HG02678 (cell line): ENCODE data around the gene SERPINB10.

Experiments
- ATAC-seq: cut with Tn5 transposase; IDR thresholded peaks from one replicate; pipeline ENCODE4 v1.9.1; 2021; ENCODE audit warnings: mild to moderate bottlenecking, moderate library complexity; ENCODE audit not compliant: unreplicated experiment

SERPINB10 gene, protein sequence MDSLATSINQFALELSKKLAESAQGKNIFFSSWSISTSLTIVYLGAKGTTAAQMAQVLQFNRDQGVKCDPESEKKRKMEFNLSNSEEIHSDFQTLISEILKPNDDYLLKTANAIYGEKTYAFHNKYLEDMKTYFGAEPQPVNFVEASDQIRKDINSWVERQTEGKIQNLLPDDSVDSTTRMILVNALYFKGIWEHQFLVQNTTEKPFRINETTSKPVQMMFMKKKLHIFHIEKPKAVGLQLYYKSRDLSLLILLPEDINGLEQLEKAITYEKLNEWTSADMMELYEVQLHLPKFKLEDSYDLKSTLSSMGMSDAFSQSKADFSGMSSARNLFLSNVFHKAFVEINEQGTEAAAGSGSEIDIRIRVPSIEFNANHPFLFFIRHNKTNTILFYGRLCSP

GRCh38 chr18:63907664-63908063 lies at the start of gene SERPINB10:
TSS of gene SERPINB10 (plus strand) at chr18:63907958. CDS start at chr18:63915511, 7,553 bp downstream.
- ATAC-seq: peak; percentile 59

DNA sequence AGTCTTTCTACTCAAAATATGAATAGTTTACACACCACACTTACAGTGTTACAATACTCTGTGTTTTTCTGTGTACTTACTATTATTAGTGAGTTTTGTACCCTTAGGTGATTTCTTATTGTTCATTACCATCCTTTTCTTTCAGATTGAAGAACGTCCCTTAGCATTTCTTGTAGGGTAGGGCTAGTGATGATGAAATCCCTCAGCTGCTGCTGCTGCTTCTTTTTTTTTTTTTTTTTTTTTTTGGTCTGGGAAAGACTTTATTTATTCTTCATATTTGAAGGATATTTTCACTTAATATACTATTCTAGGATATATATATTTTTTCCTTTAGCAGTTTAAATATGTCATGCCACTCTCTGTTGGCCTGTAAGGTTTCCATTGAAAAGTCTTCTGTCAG lies 49.3 kb upstream of the SERPINB10 start:
- no peak for ATAC-seq

GRCh38 chr18:63859781-63860475 lies 47.8 kb upstream of the SERPINB10 start:
- no peak for ATAC-seq

- no peak for ATAC-seq
These were observed 47.2 kb upstream of the SERPINB10 start for GRCh38 chr18:63860531-63860930.

GRCh38 chr18:63867368-63868125 lies 40.2 kb upstream of the SERPINB10 start:
- ATAC-seq: no peak

DNA sequence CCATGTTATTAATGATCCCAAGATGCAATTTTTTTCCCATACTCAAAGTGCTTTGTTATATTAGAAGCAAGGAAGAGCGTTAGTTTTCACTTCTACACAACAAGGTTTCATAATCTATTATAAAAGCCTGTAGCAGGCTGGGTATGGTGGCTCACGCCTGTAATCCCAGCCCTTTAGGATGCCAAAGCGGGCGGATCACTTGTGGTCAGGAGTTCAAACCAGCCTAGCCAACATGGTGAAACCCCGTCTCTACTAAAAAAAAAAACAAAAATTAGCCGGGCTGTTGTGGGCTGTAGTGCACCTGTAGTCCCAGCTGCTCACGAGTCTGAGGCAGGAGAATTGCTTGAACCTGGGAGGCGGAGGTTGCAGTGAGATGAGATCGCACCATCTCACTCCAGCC lies 39.2 kb upstream of the SERPINB10 start:
- no peak for ATAC-seq

DNA sequence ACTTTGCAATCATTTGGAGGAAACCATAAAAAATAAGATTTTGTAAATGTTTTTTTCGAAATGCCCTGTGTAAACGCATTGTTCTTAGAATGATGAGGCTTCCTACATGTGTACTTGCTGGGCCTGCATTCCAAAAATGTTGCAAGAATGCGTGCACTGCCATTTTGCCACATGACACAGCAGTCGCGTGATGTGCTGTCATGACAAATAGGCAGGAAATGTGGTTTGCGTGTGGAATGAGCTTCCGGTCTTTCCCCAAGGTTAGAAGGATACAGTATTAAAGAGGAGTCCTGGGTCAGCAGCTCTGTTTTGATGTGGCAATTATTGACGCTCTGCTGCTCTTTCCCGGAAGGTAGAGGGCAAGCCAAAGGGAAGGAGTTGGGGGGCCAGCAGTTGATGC lies 38.4 kb upstream of the SERPINB10 start:
- no peak for ATAC-seq

DNA sequence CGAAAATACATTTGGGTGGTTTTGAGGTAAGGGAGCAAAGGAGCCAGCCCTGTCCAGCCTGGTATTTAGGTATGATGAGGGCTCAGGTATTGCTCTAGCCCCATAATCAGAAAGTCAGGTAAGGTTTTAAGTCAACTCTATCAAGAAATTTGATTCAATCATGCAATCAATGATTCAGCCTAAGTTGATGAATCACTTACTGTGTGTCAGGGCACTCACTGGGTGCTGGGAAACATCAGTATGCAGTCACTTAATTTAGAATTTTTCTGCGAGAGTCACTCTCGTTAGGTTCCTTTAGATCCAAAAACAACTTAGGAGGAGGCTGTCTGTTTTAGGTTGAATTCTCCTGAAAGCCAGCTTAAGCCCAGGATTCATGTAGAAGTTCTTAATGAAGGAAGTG lies 37.9 kb upstream of the SERPINB10 start:
- no peak for ATAC-seq

- ATAC-seq: no peak
These were observed 35.9 kb upstream of the SERPINB10 start for GRCh38 chr18:63871836-63872235.

GRCh38 chr18:63872586-63872985 lies 35.2 kb upstream of the SERPINB10 start:
- no peak for ATAC-seq

- no peak for ATAC-seq
These were observed 29.4 kb upstream of the SERPINB10 start for GRCh38 chr18:63878343-63878742.

- no peak for ATAC-seq
These were observed 28.8 kb upstream of the SERPINB10 start for GRCh38 chr18:63878925-63879324.

DNA sequence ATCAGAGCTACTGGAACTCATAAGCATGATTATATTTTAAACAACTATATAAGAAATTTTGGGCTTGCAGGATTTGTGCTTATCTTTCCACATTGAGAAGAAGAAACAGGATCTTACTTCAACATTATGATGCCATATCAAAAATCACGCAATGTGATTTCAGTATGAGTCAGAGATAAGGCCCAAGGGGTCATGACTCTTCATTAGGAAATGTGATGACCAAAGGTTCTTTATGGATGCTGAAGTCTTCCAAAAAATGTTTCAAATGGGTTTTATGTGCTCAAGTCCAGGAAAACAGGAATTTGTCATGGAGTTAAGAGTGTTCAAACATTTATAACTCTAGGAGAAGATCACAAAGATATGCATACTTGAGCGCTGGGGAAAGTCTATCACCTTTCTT lies 28.0 kb upstream of the SERPINB10 start:
- no peak for ATAC-seq

DNA sequence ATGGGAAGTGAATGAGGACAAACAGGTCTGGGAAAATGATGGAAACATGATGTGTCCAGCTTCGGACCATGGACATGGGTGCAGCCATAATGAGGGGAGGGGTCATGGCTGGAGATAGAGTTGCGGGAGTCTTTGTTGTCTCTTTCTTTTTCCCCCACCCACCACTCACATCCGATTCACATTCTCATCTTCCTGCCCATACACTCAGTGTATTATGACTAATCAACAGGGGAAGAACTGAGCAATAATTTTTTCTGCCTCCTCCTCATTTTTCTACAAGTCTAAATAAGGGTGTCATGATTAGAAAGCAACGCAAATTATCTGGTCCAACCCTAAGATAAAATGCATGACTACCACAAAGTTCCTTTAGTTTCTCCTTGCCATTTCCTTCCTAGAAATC lies 25.9 kb upstream of the SERPINB10 start:
- ATAC-seq: no peak

- ATAC-seq: no peak
These were observed 25.2 kb upstream of the SERPINB10 start for GRCh38 chr18:63882333-63883141.

- no peak for ATAC-seq
These were observed 24.1 kb upstream of the SERPINB10 start for GRCh38 chr18:63883617-63884016.

DNA sequence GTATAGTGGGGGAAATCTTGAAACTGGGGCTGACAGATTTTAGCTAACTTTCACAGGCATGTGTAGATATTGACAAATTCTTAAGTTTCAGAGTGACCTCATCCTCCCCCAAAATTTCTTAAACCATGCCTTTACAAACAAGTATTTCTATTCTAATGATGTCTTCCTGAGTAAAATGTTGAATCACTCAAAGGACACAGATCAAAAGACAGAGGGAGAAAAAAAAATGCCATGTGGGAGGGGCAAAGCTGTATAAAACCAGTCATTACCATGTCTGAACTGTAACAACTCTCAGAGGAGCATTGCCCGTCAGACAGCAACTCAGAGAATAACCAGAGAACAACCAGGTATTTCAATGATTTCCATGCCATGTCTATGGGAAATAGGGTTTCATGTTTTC lies 20.3 kb upstream of the SERPINB10 start, which contains the start of gene SERPINB2:
Gene SERPINB2, plus strand, starts transcription at position 282 of the 400 bp plus-strand sequence. CDS start 3,740 bp downstream, outside the sequence.
- no peak for ATAC-seq

- no peak for ATAC-seq
These were observed 19.1 kb upstream of the SERPINB10 start for GRCh38 chr18:63888470-63889190.

- ATAC-seq: no peak
These were observed 18.1 kb upstream of the SERPINB10 start for GRCh38 chr18:63889626-63890025.
